GM19351 (cell line): ENCODE data around the gene TSPYL2.

ENCODE experiments used
- ATAC-seq: cut with Tn5 transposase; IDR thresholded peaks from one replicate; pipeline ENCODE4 v1.9.1; 2021; ENCODE audit warnings: mild to moderate bottlenecking, moderate library complexity; ENCODE audit not compliant: unreplicated experiment

The TSPYL2 gene

DNA sequence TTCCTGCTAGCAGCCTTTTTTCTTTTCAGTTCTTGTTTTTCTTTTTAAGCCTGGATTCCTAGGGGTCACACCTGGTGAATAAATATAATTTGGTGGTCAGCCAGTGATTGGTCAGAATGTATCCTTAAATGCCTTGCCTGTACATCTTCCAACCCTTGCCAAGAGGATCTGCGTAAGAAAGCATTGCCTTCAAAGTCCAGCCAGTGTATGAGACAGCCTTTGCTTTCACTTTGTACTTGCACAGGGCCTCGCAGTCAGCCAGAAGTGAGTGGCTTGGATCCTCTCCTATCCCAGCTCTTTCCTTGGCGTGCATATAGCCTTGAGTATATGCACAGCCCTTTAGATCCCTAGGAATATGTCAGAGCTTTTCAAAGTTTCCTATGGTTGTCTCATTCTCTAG, 33.9 kb downstream of the TSPYL2 start:
- ATAC-seq: no peak

DNA sequence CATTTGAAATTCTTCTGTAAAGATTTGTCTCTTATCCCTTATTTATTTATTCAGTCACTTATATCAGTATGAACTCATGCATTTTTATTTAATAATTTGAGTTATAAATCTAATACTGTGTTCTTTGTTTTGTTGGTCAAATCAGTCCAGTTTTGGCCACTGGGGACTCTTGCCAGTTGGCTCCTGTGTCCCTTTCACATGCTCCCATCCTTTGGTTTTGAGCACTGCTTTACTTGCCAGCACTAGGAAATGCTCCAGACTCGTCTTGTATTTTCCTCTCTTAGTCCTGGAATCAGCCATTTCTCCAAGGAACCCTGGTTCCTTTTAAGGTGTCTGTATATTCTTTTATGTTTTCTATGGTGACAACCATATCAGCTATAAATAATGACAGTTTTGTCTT, 39.8 kb downstream of the TSPYL2 start:
- no peak for ATAC-seq

DNA sequence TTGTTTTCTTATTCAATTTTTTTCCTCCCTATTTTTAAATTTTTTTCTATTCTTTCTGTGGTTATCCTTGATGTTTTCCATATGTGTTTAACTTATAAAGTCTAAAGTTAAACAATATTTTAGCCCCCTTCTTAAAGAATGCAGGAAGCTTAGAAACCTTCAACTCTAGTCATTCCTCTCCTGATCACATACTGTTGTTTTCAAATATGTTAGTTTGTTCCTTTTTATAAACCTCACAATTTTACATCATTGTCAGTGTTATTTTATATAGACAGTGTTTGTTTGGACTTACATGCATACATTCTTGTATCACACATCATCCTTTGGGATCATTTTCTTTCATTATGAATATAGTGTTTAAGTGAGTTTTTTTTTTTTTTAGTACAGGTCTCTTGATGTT, 43.3 kb downstream of the TSPYL2 start:
- ATAC-seq: no peak

DNA sequence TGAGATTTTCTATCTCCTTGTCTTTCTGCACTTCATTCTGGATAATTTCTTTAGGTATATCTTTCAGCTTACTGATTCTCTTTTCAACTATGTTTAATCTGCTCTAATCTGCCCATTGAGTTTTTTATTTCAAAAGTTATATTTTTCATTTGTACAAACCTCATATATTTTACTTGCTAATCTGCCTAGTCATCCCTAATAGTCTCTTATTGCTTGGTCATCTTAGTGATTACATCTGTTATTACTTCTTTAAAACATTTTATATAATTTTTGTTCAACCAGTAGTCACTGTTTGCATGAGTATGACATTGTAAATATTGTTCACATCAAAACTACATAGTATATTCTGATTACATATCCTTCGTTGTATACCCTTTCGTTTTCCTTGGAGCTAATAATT, 44.2 kb downstream of the TSPYL2 start:
- no peak for ATAC-seq

DNA sequence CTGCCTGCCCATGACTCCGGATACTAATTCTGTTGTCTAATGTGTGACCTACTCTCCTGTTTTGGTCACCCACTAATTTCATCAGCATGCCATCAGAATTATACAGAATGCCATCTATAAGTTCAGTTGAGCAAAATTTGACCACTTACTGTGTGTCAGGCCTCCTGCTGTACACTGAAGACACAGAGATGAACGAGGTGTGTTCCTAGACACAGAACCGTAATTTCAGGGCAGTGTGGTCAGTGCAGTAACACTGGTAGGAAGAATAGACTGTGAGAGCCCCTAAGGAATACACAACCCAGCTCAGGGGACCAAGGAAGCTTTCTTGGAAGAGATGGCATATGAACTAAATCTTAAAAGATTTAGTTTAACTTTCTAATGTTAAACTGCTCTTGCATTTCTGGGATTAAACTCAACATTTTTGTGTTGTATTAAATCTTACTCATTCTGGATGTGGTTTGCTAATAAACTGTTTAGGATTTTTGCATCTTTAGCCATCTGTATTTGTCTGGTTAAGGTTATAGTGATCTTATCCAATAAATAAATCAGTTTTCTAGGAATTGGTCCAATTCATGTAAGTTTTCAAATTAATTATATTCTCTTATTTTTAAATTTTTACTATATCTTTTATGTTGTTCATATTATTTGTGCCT, 46.1 kb downstream of the TSPYL2 start:
- no peak for ATAC-seq

DNA sequence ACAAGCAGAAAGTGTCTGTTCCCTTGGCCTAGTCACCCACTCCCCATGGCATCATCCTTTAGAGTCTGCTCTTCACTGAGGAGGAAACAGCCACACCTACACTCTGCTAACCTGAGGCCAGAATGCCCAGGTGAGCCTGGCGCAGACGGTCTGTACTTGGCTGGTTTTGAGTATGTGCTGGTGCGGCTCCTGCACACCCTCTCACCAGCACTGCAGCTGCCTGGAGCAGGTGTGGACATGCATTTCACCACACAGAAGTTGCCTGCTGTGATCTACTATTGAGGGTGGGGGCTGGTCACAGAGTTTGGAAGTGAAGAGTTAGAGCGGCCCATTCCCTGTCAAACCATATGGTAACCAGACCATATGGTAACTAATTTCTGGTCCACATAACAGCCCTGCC, 51.2 kb downstream of the TSPYL2 start:
- ATAC-seq: no peak

DNA sequence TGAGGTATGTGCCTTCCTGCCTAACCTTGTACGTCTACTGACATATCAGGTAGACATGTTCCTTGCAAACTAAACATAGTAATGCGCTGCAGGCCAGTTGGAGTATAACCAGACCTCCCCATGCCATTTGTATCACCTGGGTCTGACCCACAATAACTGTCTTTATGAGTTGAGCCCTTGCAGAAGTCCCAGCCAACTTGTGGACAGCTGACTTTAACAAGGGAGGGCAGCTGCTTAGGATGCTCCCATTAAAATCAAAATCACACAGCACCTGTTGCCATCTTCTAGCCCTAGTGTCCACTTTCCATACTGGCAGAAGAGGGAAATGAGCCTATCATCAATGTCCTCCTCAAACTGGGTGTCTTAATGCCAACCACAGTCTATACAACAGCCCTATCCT, 53.4 kb downstream of the TSPYL2 start:
- no peak for ATAC-seq
